Activated B cell treated with CpG ODN at 0.5 μM for 24 hours (primary cell): Measurements from ENCODE around the gene DENND6B. TPM values are rescaled to one million over a fixed set of nuclear protein-coding genes. Genes with fewer than 3 reads are reported as not detected.

Experiments used
- ATAC-seq: fragments of 200-7000 bp; cut with Tn5 transposase; one replicate; pipeline ENCODE4 v1.10.0; 2021; ENCODE audit warnings: low read depth, mild to moderate bottlenecking, moderate library complexity
- CTCF ChIA-PET: fragments of 350-600 bp; sonication (Branson Sonifier 250); formaldehyde crosslinking; loops from one replicate; lab custom pipeline; 2021; ENCODE audit warnings: antibody characterized with exemption; lab: Charles Lee
- POLR2A ChIA-PET: fragments of 350-600 bp; sonication (Branson Sonifier 250); formaldehyde crosslinking; loops from one replicate; lab custom pipeline; 2021; ENCODE audit warnings: antibody characterized with exemption; lab: Charles Lee
- DNase-seq: peaks from one replicate; pipeline ENCODE4 v3.0.0; 2022
- H3K27ac Mint-ChIP-seq: one replicate; pipeline ENCODE4 v1.8.0; 2020; ENCODE audit warnings: mixed read lengths
- H3K27me3 Mint-ChIP-seq: one replicate; pipeline ENCODE4 v1.8.0; 2021; ENCODE audit warnings: mixed read lengths
- H3K36me3 Mint-ChIP-seq: one replicate; pipeline ENCODE4 v1.8.0; 2021; ENCODE audit warnings: low read depth, mixed read lengths
- H3K4me1 Mint-ChIP-seq: one replicate; pipeline ENCODE4 v1.8.0; 2021; ENCODE audit warnings: mixed read lengths
- H3K4me3 Mint-ChIP-seq: one replicate; pipeline ENCODE4 v1.8.0; 2020; ENCODE audit warnings: mild to moderate bottlenecking, mixed read lengths
- H3K9me3 Mint-ChIP-seq: one replicate; pipeline ENCODE4 v1.8.0; 2020; ENCODE audit warnings: mixed read lengths
- CTCF ChIP-seq: fragments of 200-600 bp; IDR thresholded peaks from one replicate; pipeline ENCODE4 v1.8.0; 2022; ENCODE audit warnings: antibody characterized with exemption, mild to moderate bottlenecking
- intact Hi-C: fragments of 100-400 bp; cut with micrococcal nuclease; formaldehyde crosslinking; loops from one replicate; pipeline ENCODE4 v1.15.1; 2024
- total RNA-seq: library from RNA; stranded (reverse); gene quantifications from 2 replicates; pipeline ENCODE4 v1.2.3, GENCODE V29; 2022

DENND6B gene
- total RNA-seq, 1 donor from 2014 or later = 5.2 TPM

GRCh38 chr22:50298266-50298637 lies 28.6 kb downstream of the DENND6B start:
- CTCF ChIA-PET = no interaction called here

GRCh38 chr22:50297510-50298265 lies 29.1 kb downstream of the DENND6B start:
- POLR2A ChIA-PET = no interaction called here
- CTCF ChIA-PET = no interaction called here
- Mint-ChIP-seq H3K36me3 (no peaks in the 10 kb centered on the region), H3K27me3 (peaks cover 4% of the 10 kb centered on the region), H3K4me1 (peaks cover 53% of the 10 kb centered on the region), H3K27ac (no peak overlapping the region), H3K4me3 (no peak overlapping the region), H3K9me3 (no peaks in the 10 kb centered on the region)
- intact Hi-C loops = no loop called here
- ATAC-seq = no peak
- no peak for TF ChIP-seq CTCF
- no peak for DNase-seq

More at GRCh38 chr22:50298266-50298637, 28.6 kb downstream of the DENND6B start:
- Mint-ChIP-seq H3K36me3 (no peaks in the 10 kb centered on the region), H3K4me3 (no peak overlapping the region), H3K4me1 (peaks cover 55% of the 10 kb centered on the region), H3K27me3 (peaks cover 2% of the 10 kb centered on the region), H3K9me3 (no peaks in the 10 kb centered on the region), H3K27ac (no peak overlapping the region)
- POLR2A ChIA-PET = no interaction called here
- intact Hi-C loops = no loop called here
- TF ChIP-seq CTCF = no peak
- DNase-seq (no peak), ATAC-seq (no peak)

- ChIA-PET POLR2A (interaction anchor here (0.6 to 6.5 kb wide), 5 partner anchors 9 to 362 kb away, joined by 3 to 74 read pairs (median 5); partner anchors contain the start of gene PLXNB2), CTCF (no interaction called here)
- Mint-ChIP-seq H3K27me3 (peaks cover 8% of the 10 kb centered on the region), H3K4me3 (no peak overlapping the region), H3K36me3 (no peaks in the 10 kb centered on the region), H3K4me1 (peaks cover 54% of the 10 kb centered on the region), H3K27ac (no peak overlapping the region), H3K9me3 (no peaks in the 10 kb centered on the region)
- intact Hi-C loops = no loop called here
- TF ChIP-seq CTCF = no peak
- no peak for ATAC-seq
- no peak for DNase-seq
Observed at GRCh38 chr22:50296658-50297490, 29.9 kb downstream of the DENND6B start.

- Mint-ChIP-seq H3K4me1 (peaks cover 49% of the 10 kb centered on the region), H3K27ac (no peak overlapping the region), H3K9me3 (no peaks in the 10 kb centered on the region), H3K36me3 (no peaks in the 10 kb centered on the region), H3K4me3 (peak overlapping the region; percentile 56), H3K27me3 (peaks cover 6% of the 10 kb centered on the region)
- DNase-seq = no peak
- ChIA-PET CTCF (interaction anchor here (1.3 to 1.8 kb wide), 4 partner anchors 12 to 33 kb away, joined by 3 to 6 read pairs (median 5); no protein-coding TSS in a partner anchor), POLR2A (interaction anchor here (0.5 to 6.5 kb wide), 15 partner anchors 8 to 358 kb away, joined by 3 to 74 read pairs (median 4); partner anchors contain the start of genes DENND6B, HDAC10, PLXNB2 and SCO2)
- intact Hi-C loops = loop anchor here (1.0 to 5.0 kb wide), 2 partner anchors 10 to 48 kb away; partner anchors contain the start of gene PPP6R2
- TF ChIP-seq CTCF = no peak
- ATAC-seq = no peak
Observed at GRCh38 chr22:50294319-50294656, 32.5 kb downstream of the DENND6B start.
